NCI-H748 treated with DMSO at 0.1 percent for 48 hours (cell line): ENCODE measurements around the gene MS4A15.
"Not testable (repeated sequence)": the region's sequence is repeated elsewhere in the genome, so short reads cannot be mapped to it uniquely, and the experiment has no call there.

ENCODE experiments used
- DNase-seq: peaks from one replicate; lab custom pipeline; 2025; lab: John Stamatoyannopoulos, UW

MS4A15 gene

DNA sequence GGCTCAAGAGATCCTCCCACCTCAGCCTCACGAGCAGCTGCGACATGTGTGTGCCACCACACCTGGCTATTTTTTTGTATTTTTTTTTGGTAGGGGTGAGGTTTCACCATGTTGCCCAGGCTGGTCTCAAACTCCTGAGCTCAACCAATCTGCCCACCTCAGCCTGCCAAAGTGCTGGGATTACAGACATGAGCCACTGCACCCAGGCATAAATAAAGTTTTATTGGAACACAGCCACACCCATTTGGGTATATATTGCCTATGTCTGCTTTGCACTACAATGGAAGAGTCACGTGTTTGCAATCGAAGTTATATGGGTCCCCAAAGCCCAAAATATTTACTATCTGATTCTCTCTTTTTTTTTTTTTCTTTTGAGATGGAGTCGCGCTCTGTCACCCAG, 1.8 kb upstream of the MS4A15 start:
- DNase-seq = no peak

DNA sequence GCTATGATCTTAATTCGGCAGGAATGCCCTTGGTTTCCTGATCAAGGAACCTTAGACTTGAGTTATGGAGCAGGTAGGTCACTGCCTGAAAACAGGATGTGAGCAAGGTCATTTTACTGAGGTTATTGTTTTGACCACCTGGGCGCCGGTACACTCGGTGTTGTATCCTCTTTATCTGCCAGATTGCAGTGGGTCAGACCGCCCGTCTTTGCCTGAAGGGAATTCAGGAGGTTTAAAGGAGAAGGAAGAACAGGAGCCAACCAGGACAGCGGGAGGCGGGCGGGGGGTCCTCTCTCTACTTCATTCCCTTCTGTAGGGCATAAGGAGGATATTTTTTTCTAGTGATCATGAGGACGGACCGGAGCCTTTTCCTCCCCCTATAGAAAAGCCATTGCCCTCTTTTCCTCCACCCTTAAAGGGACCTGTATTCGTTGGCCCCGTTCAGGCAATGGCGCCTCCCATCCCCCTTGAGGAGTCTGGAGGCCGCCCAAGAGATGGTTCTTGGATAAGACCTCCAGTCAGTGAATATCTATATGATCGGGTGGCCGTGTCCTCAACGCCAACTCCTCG, 649 bp downstream of the MS4A15 start:
- no peak for DNase-seq

GRCh38 chr11:60758671-60759070, 2.0 kb downstream of the MS4A15 start:
- not testable (repeated sequence) for DNase-seq

- not testable (repeated sequence) for DNase-seq
Measured at GRCh38 chr11:60759438-60760225, 3.0 kb downstream of the MS4A15 start.

- DNase-seq = no peak
Measured at GRCh38 chr11:60761436-60762190, 4.9 kb downstream of the MS4A15 start.

GRCh38 chr11:60762851-60763691, 6.4 kb downstream of the MS4A15 start:
- DNase-seq = peak; percentile 90

GRCh38 chr11:60763692-60764369, 7.2 kb downstream of the MS4A15 start:
- peak; percentile 42 for DNase-seq

GRCh38 chr11:60764879-60765278, 8.2 kb downstream of the MS4A15 start:
- DNase-seq = no peak

GRCh38 chr11:60765355-60765754, 8.7 kb downstream of the MS4A15 start:
- DNase-seq = no peak

DNA sequence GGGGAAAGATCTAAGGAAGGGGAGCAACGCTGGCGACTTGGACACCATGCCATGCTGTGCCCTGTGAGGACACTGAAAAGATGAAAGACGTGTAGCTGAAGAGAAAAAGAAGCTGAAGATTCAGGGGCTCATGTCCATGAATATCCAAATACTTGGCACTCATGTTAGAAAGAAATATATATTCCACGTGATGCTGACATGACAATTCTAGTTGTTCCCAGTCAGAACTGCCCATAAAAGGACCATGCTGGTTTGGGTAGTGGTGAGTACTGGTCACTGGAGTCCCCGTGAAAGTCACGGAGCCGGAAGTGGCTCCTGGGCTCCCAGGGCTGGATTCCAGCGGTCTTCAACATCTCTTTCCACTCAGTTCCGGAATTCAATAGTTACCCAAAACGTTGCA, 9.9 kb downstream of the MS4A15 start:
- DNase-seq = no peak

GRCh38 chr11:60767388-60767811, 10.7 kb downstream of the MS4A15 start:
- no peak for DNase-seq

GRCh38 chr11:60768202-60768601, 11.5 kb downstream of the MS4A15 start:
- no peak for DNase-seq

DNA sequence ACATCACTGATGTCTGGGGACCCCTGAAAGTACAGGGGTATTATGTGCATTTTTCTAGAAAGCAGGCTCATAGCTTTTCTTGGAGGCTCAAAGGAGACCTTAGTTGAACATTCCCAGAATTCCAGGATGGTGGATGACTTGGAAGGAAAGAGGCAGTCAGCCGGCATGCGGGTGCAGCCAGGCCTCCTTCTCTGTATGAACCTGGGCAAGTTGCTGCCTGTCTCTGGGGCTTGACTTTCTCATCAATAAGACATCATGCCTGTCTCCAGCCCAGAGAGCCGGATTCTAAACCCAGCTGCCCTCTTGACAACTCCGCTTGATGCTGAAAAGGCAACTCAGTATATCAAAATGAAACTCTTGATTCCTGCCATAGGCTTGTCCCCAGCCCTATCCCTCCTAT, 12.6 kb downstream of the MS4A15 start:
- no peak for DNase-seq

GRCh38 chr11:60769811-60770210, 13.1 kb downstream of the MS4A15 start:
- DNase-seq = no peak

DNA sequence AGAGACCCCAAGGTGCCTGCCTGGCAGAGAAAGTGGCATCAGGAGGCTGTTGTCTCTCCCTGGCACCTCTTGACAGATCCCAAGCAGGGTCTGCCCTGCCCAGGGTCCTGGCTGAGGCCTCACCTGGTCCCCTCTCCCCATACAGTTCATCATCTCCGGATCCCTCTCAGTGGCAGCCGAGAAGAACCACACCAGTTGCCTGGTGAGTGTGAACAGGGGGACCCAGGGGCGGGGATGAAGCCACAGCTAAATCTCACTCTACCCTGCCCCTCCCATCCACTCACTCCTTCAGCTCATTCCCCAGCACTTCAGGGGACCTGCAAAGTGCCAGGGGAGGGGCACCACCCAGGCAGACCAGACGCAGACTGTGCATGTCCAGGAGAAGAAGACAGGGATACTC, 14.5 kb downstream of the MS4A15 start:
- no peak for DNase-seq

GRCh38 chr11:60771879-60772525, 15.3 kb downstream of the MS4A15 start:
- no peak for DNase-seq

- DNase-seq = no peak
Measured at GRCh38 chr11:60772666-60773065, 16.0 kb downstream of the MS4A15 start.

DNA sequence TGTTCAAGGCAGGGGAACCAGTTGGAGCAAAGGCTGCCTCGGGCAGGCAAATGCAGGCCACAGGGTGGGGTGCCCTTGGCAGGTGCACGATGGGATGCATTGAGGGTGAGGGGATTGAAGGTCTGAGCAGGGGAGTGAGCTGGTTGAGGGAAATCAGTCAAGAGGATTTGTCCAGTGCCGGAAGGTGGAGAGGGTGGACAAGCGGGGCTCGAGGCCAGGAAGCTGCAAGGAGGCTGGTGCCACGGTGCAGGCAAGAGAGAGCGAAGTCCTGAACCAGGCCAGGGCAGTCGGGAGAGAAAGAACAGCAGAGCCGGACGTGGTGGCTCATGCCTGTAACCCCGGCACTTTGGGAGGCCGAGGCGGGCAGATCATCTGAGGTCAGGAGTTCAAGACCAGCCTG, 18.1 kb downstream of the MS4A15 start:
- DNase-seq = no peak

GRCh38 chr11:60775420-60775961, 18.8 kb downstream of the MS4A15 start:
- DNase-seq = peak; percentile 82

GRCh38 chr11:60776167-60776566, 19.5 kb downstream of the MS4A15 start:
- DNase-seq = no peak

GRCh38 chr11:60777106-60777505, 20.4 kb downstream of the MS4A15 start:
- no peak for DNase-seq
